Measurements from ENCODE around the gene CFD. TPM values are rescaled to one million over a fixed set of nuclear protein-coding genes. Genes with fewer than 3 reads are reported as not detected.

Gene CFD
- total RNA-seq, 6 donors from 2014 or later, result 101 to 393 (median 259) TPM

GRCh38 chr19:873084-873483, 13.6 kb downstream of the CFD start:
- peak overlapping the region in 2 of 4 donors; percentile 75 to 83 for H3K27ac ChIP-seq
- ATAC-seq (ENCODE audit: low FRiP score in 2 of 2), result peak; percentile 37 to 39
- no peak for DNase-seq
- H3K4me1 ChIP-seq, result peaks cover 9 to 21% (median 14%) of the 10 kb centered on the region in 4 donors
- TF ChIP-seq POLR2A (IDR thresholded peaks at IDR 0.05) (no peak), POLR2AphosphoS5 (IDR thresholded peaks at IDR 0.05) (no peak), EP300 (IDR thresholded peaks at IDR 0.05) (no peak), CTCF (IDR thresholded peaks at IDR 0.05) (no peak)
- H3K36me3 ChIP-seq, result peaks cover 5 to 81% (median 53%) of the 10 kb centered on the region in 4 donors
- no peaks in the 10 kb centered on the region for H3K27me3 ChIP-seq
- no peaks in the 10 kb centered on the region for H3K9me3 ChIP-seq
- WGBS, 2 donors, result 88 to 91% methylated on average over 5 to 6 of the region's 13 CpGs
- H3K4me3 ChIP-seq, result peak overlapping the region in 1 of 4 donors; percentile 36

DNA sequence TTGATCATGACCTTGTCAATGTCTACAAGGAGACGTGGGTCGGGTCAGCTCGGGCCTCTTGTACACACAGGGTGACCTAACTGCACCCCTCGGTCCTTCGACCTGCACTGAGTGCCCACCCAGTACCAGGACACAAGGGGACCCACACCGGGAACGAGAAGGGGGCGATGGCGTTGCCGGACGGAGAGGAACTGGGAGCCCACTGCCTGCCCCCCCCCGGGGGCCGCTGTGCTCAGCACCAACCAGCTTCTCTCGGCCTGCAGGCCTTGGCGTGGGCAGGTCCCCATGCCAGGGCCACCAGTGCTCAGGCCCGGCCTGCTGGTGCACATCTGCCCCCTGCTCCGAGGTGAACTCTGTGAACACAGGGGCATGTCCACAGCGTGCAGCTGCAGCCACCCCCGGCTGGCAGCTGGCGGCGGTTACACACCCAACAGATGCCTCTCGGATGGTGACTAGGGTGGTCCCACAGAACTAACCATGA, 14.1 kb downstream of the CFD start:
- Histone ChIP-seq H3K27me3 (no peaks in the 10 kb centered on the region), H3K27ac (peak overlapping the region in 1 of 4 donors; percentile 83), H3K4me1 (peaks cover 9 to 21% (median 13%) of the 10 kb centered on the region in 4 donors), H3K4me3 (no peak overlapping the region), H3K36me3 (peaks cover 5 to 76% (median 50%) of the 10 kb centered on the region in 4 donors), H3K9me3 (no peaks in the 10 kb centered on the region)
- ATAC-seq (ENCODE audit: low FRiP score in 2 of 2), result no peak
- TF ChIP-seq POLR2AphosphoS5 (IDR thresholded peaks at IDR 0.05) (no peak), EP300 (IDR thresholded peaks at IDR 0.05) (no peak), POLR2A (IDR thresholded peaks at IDR 0.05) (no peak), CTCF (IDR thresholded peaks at IDR 0.05) (no peak)
- WGBS, 2 donors, result 97 to 98% methylated on average over 15 to 17 of the region's 22 CpGs
- peak in 1 of 2 donors; percentile 81 for DNase-seq

DNA sequence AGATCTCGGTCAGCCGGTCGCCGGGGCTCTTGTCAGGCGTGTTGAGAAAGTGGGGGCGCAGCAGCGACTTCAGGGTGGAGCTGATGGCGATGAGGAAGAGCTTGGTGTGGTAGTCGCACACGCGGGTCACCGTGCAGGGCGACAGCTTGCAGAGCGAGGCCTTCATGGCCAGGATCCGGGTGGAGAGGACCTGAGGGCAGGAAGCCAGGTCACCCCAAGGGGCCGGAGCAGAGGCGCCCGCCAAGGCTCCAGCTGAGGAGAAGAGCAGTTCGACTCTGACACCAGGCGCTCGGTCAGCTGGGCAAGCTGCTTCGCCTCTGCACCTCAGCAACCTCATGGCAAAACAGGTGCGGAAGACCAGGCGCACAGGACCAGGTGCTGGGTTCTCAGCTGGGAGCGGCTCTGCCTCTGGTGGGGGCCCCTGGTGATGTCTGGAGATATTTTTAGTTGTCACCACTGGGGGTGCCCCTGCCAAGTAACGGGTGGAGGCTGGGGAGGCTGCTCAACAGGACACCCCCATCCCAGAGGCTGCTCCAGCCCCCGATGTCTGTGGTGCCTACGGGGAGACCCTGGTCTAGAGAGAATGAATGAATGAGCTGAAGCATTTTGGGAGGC, 15.9 kb downstream of the CFD start:
- TF ChIP-seq POLR2A (IDR thresholded peaks at IDR 0.05) (no peak), CTCF (IDR thresholded peaks at IDR 0.05) (no peak), POLR2AphosphoS5 (IDR thresholded peaks at IDR 0.05) (no peak), EP300 (IDR thresholded peaks at IDR 0.05) (no peak)
- peak in 1 of 2 donors; percentile 79 for DNase-seq
- Histone ChIP-seq H3K9me3 (no peaks in the 10 kb centered on the region), H3K36me3 (peaks cover 5 to 78% (median 48%) of the 10 kb centered on the region in 4 donors), H3K4me3 (no peak overlapping the region), H3K27ac (no peak overlapping the region), H3K27me3 (no peaks in the 10 kb centered on the region), H3K4me1 (peaks cover 9 to 16% (median 10%) of the 10 kb centered on the region in 4 donors)
- 93 to 95% methylated on average over 22 to 28 of the region's 28 CpGs for WGBS, 2 donors
- no peak for ATAC-seq (ENCODE audit: low FRiP score in 2 of 2)

DNA sequence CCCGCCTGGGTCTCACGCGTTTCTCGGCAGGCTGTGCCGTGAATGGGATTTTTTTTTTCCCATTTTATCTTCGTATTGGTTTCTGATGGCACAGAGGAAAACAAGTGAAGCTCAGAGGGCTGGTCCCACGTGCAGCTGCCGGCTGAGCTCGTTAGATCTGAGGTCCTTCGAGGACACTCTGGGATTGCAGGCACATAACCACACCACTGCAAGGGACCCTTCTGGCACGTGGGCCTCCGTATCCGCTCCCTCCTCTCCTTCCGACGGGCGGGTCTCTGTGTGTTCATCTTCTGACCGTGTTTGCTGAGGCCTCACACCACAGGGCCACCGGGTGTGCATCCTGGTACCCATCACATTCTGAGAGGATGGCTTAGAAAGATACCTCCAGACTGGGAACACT, 16.6 kb downstream of the CFD start:
- 88 to 91% methylated on average over 17 to 18 of the region's 18 CpGs for WGBS, 2 donors
- TF ChIP-seq POLR2AphosphoS5 (IDR thresholded peaks at IDR 0.05) (no peak), CTCF (IDR thresholded peaks at IDR 0.05) (no peak), POLR2A (IDR thresholded peaks at IDR 0.05) (no peak), EP300 (IDR thresholded peaks at IDR 0.05) (no peak)
- Histone ChIP-seq H3K4me3 (no peak overlapping the region), H3K36me3 (peaks cover 6 to 78% (median 48%) of the 10 kb centered on the region in 4 donors), H3K9me3 (no peaks in the 10 kb centered on the region), H3K4me1 (peaks cover 9 to 16% (median 10%) of the 10 kb centered on the region in 4 donors), H3K27me3 (no peaks in the 10 kb centered on the region), H3K27ac (no peak overlapping the region)
- ATAC-seq (ENCODE audit: low FRiP score in 2 of 2), result no peak
- DNase-seq, result no peak
